Muscle layer of duodenum (tissue), 2 donors: Measurements from ENCODE around the gene FBXL7.

Source experiments
- H3K27ac ChIP-seq: one replicate; pipeline ENCODE4 v1.7.0; 2013; ENCODE audit warnings: mild to moderate bottlenecking, low read length
- H3K27me3 ChIP-seq: one replicate; pipeline ENCODE4 v1.7.0; 2013; ENCODE audit warnings: low read depth, mild to moderate bottlenecking, control low read depth, low read length
- H3K36me3 ChIP-seq, 2 donors: one replicate each; pipeline ENCODE4 v1.7.0; 2013; ENCODE audit warnings: low read length in 2 of 2, control low read depth in 1 of 2, mild to moderate bottlenecking in 1 of 2; ENCODE audit not compliant: insufficient read depth in 2 of 2, control insufficient read depth in 1 of 2
- H3K4me1 ChIP-seq, 2 donors: one replicate each; pipeline ENCODE4 v1.7.0; 2013; ENCODE audit warnings: low read length in 2 of 2, mild to moderate bottlenecking in 2 of 2, control low read depth in 1 of 2, moderate library complexity in 1 of 2; ENCODE audit not compliant: insufficient read depth in 2 of 2, control insufficient read depth in 1 of 2
- H3K4me3 ChIP-seq, 2 donors: one replicate each; pipeline ENCODE4 v1.7.0; 2013; ENCODE audit warnings: low read length in 2 of 2, low read depth in 1 of 2, mild to moderate bottlenecking in 1 of 2
- H3K9me3 ChIP-seq, 2 donors: one replicate each; pipeline ENCODE4 v1.7.0; 2013; ENCODE audit warnings: low read length in 2 of 2, control low read depth in 1 of 2, mild to moderate bottlenecking in 1 of 2; ENCODE audit not compliant: control insufficient read depth in 1 of 2
- donor health status: healthy.

Gene FBXL7

GRCh38 chr5:15897656-15898055, 397.7 kb downstream of the FBXL7 start:
- Histone ChIP-seq H3K4me3 (no peak overlapping the region), H3K9me3 (no peaks in the 10 kb centered on the region), H3K36me3 (no peaks in the 10 kb centered on the region), H3K27me3 (no peaks in the 10 kb centered on the region), H3K4me1 (no peaks in the 10 kb centered on the region), H3K27ac (no peak overlapping the region)

GRCh38 chr5:15898641-15899040, 398.7 kb downstream of the FBXL7 start:
- no peaks in the 10 kb centered on the region for H3K36me3 ChIP-seq

GRCh38 chr5:15899481-15899880, 399.5 kb downstream of the FBXL7 start:
- no peaks in the 10 kb centered on the region for H3K36me3 ChIP-seq
- no peaks in the 10 kb centered on the region for H3K27me3 ChIP-seq
- peaks cover 0 to 12% of the 10 kb centered on the region in 2 donors for H3K4me1 ChIP-seq
- no peak overlapping the region for H3K27ac ChIP-seq
- H3K4me3 ChIP-seq: no peak overlapping the region
- no peaks in the 10 kb centered on the region for H3K9me3 ChIP-seq

More at GRCh38 chr5:15898641-15899040, 398.7 kb downstream of the FBXL7 start:
- H3K27me3 ChIP-seq: no peaks in the 10 kb centered on the region
- peaks cover 0 to 5% of the 10 kb centered on the region in 2 donors for H3K4me1 ChIP-seq
- H3K27ac ChIP-seq: no peak overlapping the region
- H3K4me3 ChIP-seq: no peak overlapping the region
- H3K9me3 ChIP-seq: no peaks in the 10 kb centered on the region

- Histone ChIP-seq H3K27ac (no peak overlapping the region), H3K9me3 (no peaks in the 10 kb centered on the region), H3K36me3 (no peaks in the 10 kb centered on the region), H3K27me3 (no peaks in the 10 kb centered on the region), H3K4me1 (peaks cover 0 to 25% of the 10 kb centered on the region in 2 donors), H3K4me3 (no peak overlapping the region)
These were observed 401.2 kb downstream of the FBXL7 start for GRCh38 chr5:15901151-15901550.

GRCh38 chr5:15902066-15902465, 402.1 kb downstream of the FBXL7 start:
- no peaks in the 10 kb centered on the region for H3K27me3 ChIP-seq
- H3K4me1 ChIP-seq: peaks cover 0 to 25% of the 10 kb centered on the region in 2 donors
- no peak overlapping the region for H3K4me3 ChIP-seq
- no peaks in the 10 kb centered on the region for H3K9me3 ChIP-seq
- H3K36me3 ChIP-seq: no peaks in the 10 kb centered on the region
- no peak overlapping the region for H3K27ac ChIP-seq

DNA sequence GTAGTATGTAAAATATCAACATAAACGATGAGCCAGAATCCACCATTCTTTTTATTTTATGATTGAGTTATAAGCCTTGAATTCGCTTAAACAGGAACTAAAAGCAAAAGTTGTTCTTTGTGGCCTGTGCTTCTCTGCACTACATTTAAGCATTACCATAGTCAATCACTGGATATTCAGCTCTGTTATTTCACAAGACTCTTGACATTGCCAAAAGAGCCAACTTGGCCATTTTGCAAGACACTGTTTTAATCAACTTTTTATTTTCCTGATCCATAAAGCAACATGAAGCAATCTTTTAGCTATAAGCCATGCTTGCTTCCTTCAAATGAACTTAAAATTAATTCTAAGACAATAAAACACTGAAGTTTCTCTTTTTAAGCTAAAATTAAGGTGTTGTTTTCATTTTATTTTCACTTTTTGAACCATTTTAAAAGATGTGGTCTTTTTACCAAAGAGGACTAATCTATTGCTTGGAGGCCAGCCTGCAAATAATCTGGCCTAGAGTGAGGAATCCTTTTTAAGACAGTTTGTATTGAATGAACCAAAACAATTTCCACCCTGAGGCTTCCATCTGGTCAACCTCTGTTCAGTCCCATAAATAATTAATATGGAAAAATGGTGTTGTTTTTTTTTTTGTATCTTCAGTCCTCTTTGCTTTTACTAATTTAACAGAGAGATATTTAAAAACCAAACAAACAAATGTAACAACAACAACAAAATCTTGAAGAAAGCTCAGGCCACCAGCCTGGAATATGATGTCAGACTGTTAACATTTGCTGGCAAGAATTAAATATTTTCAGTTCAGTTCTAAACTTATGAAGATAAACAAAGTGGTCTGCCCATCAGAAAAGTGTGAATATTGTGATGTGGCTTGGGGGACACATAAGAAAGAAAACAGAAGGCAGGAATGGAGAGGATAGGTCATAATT, 405.2 kb downstream of the FBXL7 start:
- H3K4me1 ChIP-seq: peaks cover 0 to 25% of the 10 kb centered on the region in 2 donors
- H3K4me3 ChIP-seq: no peak overlapping the region
- H3K9me3 ChIP-seq: no peaks in the 10 kb centered on the region
- no peak overlapping the region for H3K27ac ChIP-seq
- no peaks in the 10 kb centered on the region for H3K27me3 ChIP-seq
- H3K36me3 ChIP-seq: no peaks in the 10 kb centered on the region

- Histone ChIP-seq H3K27ac (no peak overlapping the region), H3K27me3 (no peaks in the 10 kb centered on the region), H3K36me3 (no peaks in the 10 kb centered on the region), H3K4me1 (peaks cover 3% of the 10 kb centered on the region in 2 donors), H3K9me3 (no peaks in the 10 kb centered on the region), H3K4me3 (peak overlapping the region; percentile 36 to 37)
These were observed 414.7 kb downstream of the FBXL7 start for GRCh38 chr5:15914638-15915037.

GRCh38 chr5:15926586-15926985, 426.6 kb downstream of the FBXL7 start:
- H3K9me3 ChIP-seq: no peaks in the 10 kb centered on the region
- no peaks in the 10 kb centered on the region for H3K27me3 ChIP-seq
- H3K27ac ChIP-seq: no peak overlapping the region
- H3K36me3 ChIP-seq: peaks cover 0 to 7% of the 10 kb centered on the region in 2 donors
- no peak overlapping the region for H3K4me3 ChIP-seq
- no peaks in the 10 kb centered on the region for H3K4me1 ChIP-seq

DNA sequence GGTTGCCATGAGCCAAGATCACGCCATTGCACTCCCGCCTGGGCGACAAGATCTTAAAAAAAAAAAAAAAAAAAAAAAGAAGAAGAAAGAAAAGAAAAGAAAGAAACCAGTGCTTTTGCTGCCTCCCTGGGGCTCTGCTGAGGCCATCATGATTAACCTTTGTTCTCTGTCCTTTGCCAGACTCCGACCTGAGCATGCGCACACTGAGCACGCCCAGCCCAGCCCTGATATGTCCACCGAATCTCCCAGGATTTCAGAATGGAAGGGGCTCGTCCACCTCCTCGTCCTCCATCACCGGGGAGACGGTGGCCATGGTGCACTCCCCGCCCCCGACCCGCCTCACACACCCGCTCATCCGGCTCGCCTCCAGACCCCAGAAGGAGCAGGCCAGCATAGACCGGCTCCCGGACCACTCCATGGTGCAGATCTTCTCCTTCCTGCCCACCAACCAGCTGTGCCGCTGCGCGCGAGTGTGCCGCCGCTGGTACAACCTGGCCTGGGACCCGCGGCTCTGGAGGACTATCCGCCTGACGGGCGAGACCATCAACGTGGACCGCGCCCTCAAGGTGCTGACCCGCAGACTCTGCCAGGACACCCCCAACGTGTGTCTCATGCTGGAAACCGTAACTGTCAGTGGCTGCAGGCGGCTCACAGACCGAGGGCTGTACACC, 427.9 kb downstream of the FBXL7 start:
- Histone ChIP-seq H3K9me3 (no peaks in the 10 kb centered on the region), H3K27ac (no peak overlapping the region), H3K36me3 (peaks cover 0 to 7% of the 10 kb centered on the region in 2 donors), H3K4me1 (no peaks in the 10 kb centered on the region), H3K27me3 (no peaks in the 10 kb centered on the region), H3K4me3 (no peak overlapping the region)

GRCh38 chr5:15929611-15930263, 429.8 kb downstream of the FBXL7 start:
- no peak overlapping the region for H3K27ac ChIP-seq
- no peaks in the 10 kb centered on the region for H3K27me3 ChIP-seq
- H3K4me3 ChIP-seq: no peak overlapping the region
- H3K9me3 ChIP-seq: no peaks in the 10 kb centered on the region
- H3K4me1 ChIP-seq: no peaks in the 10 kb centered on the region
- H3K36me3 ChIP-seq: peaks cover 0 to 7% of the 10 kb centered on the region in 2 donors

DNA sequence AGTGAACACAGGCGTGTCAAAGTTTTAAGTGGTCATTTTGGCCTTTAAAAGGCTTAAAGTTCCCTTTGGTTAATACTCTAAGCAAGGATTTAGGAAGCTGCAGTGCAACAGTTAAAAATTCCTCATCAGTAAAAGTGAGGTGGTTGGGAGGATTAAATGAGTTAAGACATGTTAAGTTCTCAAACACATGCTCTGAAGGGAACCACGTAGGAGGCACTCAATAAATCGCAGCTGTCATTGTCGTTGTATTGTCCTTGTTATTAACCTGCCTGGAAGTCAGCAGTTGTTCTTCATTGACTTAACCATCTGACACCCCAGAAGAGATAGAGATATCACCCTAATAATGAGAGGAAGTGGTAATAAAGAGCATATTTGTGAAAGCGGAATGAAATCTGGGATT, 432.1 kb downstream of the FBXL7 start:
- H3K36me3 ChIP-seq: peaks cover 0 to 22% of the 10 kb centered on the region in 2 donors
- H3K9me3 ChIP-seq: no peaks in the 10 kb centered on the region
- H3K4me3 ChIP-seq: no peak overlapping the region
- no peaks in the 10 kb centered on the region for H3K27me3 ChIP-seq
- H3K27ac ChIP-seq: no peak overlapping the region
- no peaks in the 10 kb centered on the region for H3K4me1 ChIP-seq
